CD4-positive, alpha-beta memory T cell (primary cell): ENCODE measurements around the gene RPL15. TPM values are rescaled to one million over a fixed set of nuclear protein-coding genes. Genes with fewer than 3 reads are reported as not detected.
"Not testable (repeated sequence)": the region's sequence is repeated elsewhere in the genome, so short reads cannot be mapped to it uniquely, and the experiment has no call there.

Source experiments
- CTCF ChIA-PET: fragments of 350-600 bp; sonication (Branson Sonifier 250); formaldehyde crosslinking; loops from one replicate; lab custom pipeline; 2021; ENCODE audit warnings: inconsistent platforms; ENCODE audit not compliant: partially characterized antibody; lab: Charles Lee
- POLR2A ChIA-PET: fragments of 350-600 bp; sonication (Branson Sonifier 250); formaldehyde crosslinking; loops from one replicate; lab custom pipeline; 2021; ENCODE audit not compliant: partially characterized antibody; lab: Charles Lee
- DNase-seq, 5 donors: peaks; one replicate each; pipeline versions ENCODE4 v3.0.0 to v3.0.0-alpha.2; 2020 to 2022; ENCODE audit warnings: mixed read lengths in 1 of 5
- H3K27ac ChIP-seq: one replicate; pipeline ENCODE4 v1.7.0; 2013; ENCODE audit warnings: low read depth, low read length
- H3K27me3 ChIP-seq: 2 replicates; pipeline ENCODE4 v1.7.0; 2013; ENCODE audit warnings: mild to moderate bottlenecking, low read length, moderate library complexity; ENCODE audit not compliant: insufficient read depth
- H3K36me3 ChIP-seq: 2 replicates; pipeline ENCODE4 v1.7.0; 2013; ENCODE audit warnings: mild to moderate bottlenecking, low read length, moderate library complexity; ENCODE audit not compliant: insufficient read depth
- H3K4me1 ChIP-seq: 2 replicates; pipeline ENCODE4 v1.7.0; 2013; ENCODE audit warnings: mild to moderate bottlenecking, low read length, moderate library complexity; ENCODE audit not compliant: insufficient read depth
- H3K4me3 ChIP-seq, 2 donors: one replicate each; pipeline ENCODE4 v1.7.0; 2013; ENCODE audit warnings: low read length in 2 of 2, mild to moderate bottlenecking in 1 of 2
- H3K9me3 ChIP-seq, 2 donors: one replicate each; pipeline ENCODE4 v1.7.0; 2013; ENCODE audit warnings: low read length in 2 of 2, control low read depth in 1 of 2; ENCODE audit not compliant: control insufficient read depth in 1 of 2
- H3K27ac Mint-ChIP-seq, 7 donors: one replicate each; pipeline ENCODE4 v1.8.0; 2020 to 2021; ENCODE audit warnings: mixed read lengths in 7 of 7, mild to moderate bottlenecking in 6 of 7, inconsistent platforms in 3 of 7, moderate library complexity in 3 of 7
- H3K27me3 Mint-ChIP-seq, 2 donors: one replicate each; pipeline ENCODE4 v1.8.0; 2020 to 2021; ENCODE audit warnings: mixed read lengths in 2 of 2
- H3K36me3 Mint-ChIP-seq, 2 donors: one replicate each; pipeline ENCODE4 v1.8.0; 2020 to 2021; ENCODE audit warnings: mixed read lengths in 2 of 2, inconsistent platforms in 1 of 2, mild to moderate bottlenecking in 1 of 2
- H3K4me1 Mint-ChIP-seq, 4 donors: one replicate each; pipeline ENCODE4 v1.8.0; 2020 to 2021; ENCODE audit warnings: mixed read lengths in 4 of 4, mild to moderate bottlenecking in 1 of 4
- H3K4me3 Mint-ChIP-seq, 8 donors: one replicate each; pipeline ENCODE4 v1.8.0; 2020 to 2021; ENCODE audit warnings: mixed read lengths in 8 of 8, mild to moderate bottlenecking in 7 of 8, moderate library complexity in 6 of 8, inconsistent platforms in 3 of 8
- H3K9me3 Mint-ChIP-seq, 8 donors: one replicate each; pipeline ENCODE4 v1.8.0; 2020 to 2021; ENCODE audit warnings: mixed read lengths in 8 of 8, mild to moderate bottlenecking in 5 of 8, inconsistent platforms in 3 of 8, moderate library complexity in 1 of 8
- intact Hi-C: fragments of 100-400 bp; cut with micrococcal nuclease; formaldehyde crosslinking; loops from one replicate; pipeline ENCODE4 v1.15.1; 2023
- polyA plus RNA-seq, 2 donors: library from polyadenylated mRNA; unstranded; fragments of 300-500 nt; fragmentation: Illumina TruSeq; gene quantifications; one replicate each; pipeline ENCODE4 v1.2.3, GENCODE V29; 2021
- total RNA-seq, 2 experiments: library from RNA; stranded (reverse); gene quantifications; one replicate each; pipeline ENCODE4 v1.2.3, GENCODE V29; 2021

Gene RPL15
- total RNA-seq, result 1,000 to 10,000 TPM; 1,856 to 2,010 TPM
- 1,000 to 10,000 TPM; 4,646 to 4,720 TPM for polyA plus RNA-seq

DNA sequence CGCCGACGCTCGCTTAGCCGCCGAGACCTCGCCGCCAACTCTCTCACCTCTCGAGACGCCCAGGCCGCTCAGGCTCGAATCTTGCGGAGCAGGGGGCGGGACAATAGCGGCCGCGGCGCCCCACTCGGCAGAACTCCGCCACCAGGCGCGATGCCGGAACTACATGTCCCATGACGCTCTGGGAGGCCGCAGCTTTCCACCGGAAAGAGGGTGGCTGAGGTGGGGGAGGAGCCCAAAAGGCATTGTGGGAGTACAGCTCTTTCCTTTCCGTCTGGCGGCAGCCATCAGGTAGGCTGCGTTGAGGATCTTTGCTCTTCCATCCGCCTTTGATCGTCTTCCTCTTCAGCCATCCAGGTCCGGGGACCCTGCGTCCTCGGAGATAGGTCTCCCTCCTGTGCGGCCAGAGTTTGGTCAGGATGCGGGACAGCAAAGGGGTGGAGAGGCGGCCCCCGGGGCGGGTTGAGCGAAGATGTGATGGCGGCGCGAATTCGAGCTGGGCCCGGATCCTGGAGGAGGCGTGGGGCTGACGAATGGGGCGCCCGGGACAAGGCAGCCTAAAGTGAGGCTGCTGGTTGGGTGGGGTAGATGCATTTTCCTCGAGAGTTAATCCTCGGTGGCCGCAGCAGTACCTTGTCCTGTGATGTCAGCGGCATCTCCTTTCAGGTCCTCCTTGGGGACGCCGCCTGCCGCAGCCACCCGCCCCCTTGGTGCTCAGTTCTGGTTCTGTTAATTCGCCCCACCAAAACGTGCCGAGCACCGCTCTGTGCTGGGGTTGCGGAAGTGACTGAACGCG is at the start of gene RPL15, which contains the start of gene NKIRAS1:
TSS of gene RPL15 (plus strand) at position 247 of the 793 bp plus-strand sequence. CDS start 728 bp downstream, outside the sequence.
TSS of gene NKIRAS1 (minus strand) at position 105 of the 793 bp plus-strand sequence. CDS start 6,086 bp downstream, outside the sequence.
- POLR2A ChIA-PET, result interaction anchor here (0.6 to 4.9 kb wide), 33 partner anchors 8 to 1866 kb away, joined by 3 to 142 read pairs (median 4); partner anchors contain the start of genes NGLY1 and NR1D2
- Histone ChIP-seq H3K4me1 (peaks cover 37% of the 10 kb centered on the region), H3K36me3 (peaks cover 23% of the 10 kb centered on the region), H3K27me3 (no peaks in the 10 kb centered on the region), H3K4me3 (peak within 1 kb of the TSS; percentile 89 to 90), H3K27ac (peak within 1 kb of the TSS; percentile 94), H3K9me3 (no peaks in the 10 kb centered on the region)
- Mint-ChIP-seq H3K27me3 (peaks cover 0 to 4% of the 10 kb centered on the region in 2 donors), H3K4me3 (peak within 1 kb of the TSS; percentile 98 to 99 (median 99)), H3K27ac (peak within 1 kb of the TSS; percentile 92 to 100 (median 98)), H3K9me3 (no peaks in the 10 kb centered on the region), H3K4me1 (peaks cover 28 to 66% (median 40%) of the 10 kb centered on the region in 4 donors), H3K36me3 (peaks cover 29 to 51% of the 10 kb centered on the region in 2 donors)
- CTCF ChIA-PET, result interaction anchor here (0.9 to 1.5 kb wide), 5 partner anchors 23 to 29 kb away, joined by 4 to 9 read pairs (median 4); no protein-coding TSS in a partner anchor
- intact Hi-C loops, result loop anchor here (1.0 to 10.0 kb wide), 4 partner anchors 28 to 1748 kb away; partner anchors contain the start of genes NR1D2, TOP2B and UBE2E1
- DNase-seq, result peak; percentile 97 to 98 (median 97)

DNA sequence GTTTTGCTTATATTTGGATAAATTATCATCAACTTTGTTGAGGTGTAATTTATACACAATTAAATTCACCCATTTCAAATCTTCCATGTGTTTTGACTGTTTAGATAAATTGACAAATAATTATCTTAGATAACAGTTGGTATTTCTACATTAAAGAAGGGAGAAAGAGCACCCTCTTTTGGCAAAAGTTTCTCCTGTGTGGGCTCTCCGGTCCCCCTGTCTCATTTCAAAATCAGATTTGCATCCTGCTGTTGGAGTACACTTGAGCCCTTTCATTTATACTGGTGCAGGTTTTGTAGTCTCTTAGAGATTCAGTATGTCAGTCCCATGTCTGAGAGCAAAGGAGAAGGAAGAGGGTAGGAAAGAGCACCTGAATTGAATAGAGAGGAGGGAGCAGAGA is 49.5 kb upstream of the RPL15 start:
- CTCF ChIA-PET, result no interaction called here
- peaks cover 24 to 51% (median 39%) of the 10 kb centered on the region in 4 donors for H3K4me1 Mint-ChIP-seq
- DNase-seq, result no peak

DNA sequence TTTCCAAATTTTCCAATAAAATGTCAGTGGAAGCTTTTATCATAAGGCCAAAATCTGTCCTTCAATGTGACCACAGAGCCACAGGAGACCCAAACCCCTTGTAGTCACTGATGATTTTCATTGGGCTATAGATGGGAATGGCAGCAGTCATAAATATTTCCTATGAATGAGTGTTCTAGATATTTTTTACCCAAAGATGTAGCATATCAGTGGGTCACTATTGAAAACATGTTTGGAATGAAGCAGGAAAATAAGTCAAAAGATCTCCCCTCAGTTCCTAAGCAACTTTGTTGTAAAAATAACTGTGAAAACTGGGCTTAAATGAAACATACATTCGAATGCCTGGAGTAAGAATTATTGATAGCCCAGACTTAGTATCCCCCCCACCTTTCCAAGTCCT is 49.1 kb upstream of the RPL15 start:
- intact Hi-C loops, result no loop called here
- POLR2A ChIA-PET, result no interaction called here

More for the DNA sequence above, 49.5 kb upstream of the RPL15 start:
- H3K36me3 Mint-ChIP-seq, result peaks cover 5 to 8% of the 10 kb centered on the region in 2 donors
- Histone ChIP-seq H3K27me3 (no peaks in the 10 kb centered on the region), H3K9me3 (no peaks in the 10 kb centered on the region), H3K4me1 (no peaks in the 10 kb centered on the region), H3K4me3 (no peak overlapping the region), H3K36me3 (no peaks in the 10 kb centered on the region), H3K27ac (no peak overlapping the region)
- H3K9me3 Mint-ChIP-seq, result no peaks in the 10 kb centered on the region
- POLR2A ChIA-PET, result no interaction called here
- H3K27ac Mint-ChIP-seq, result peak overlapping the region in 2 of 7 donors; percentile 3 to 17
- no peak overlapping the region for H3K4me3 Mint-ChIP-seq
- intact Hi-C loops, result no loop called here
- no peaks in the 10 kb centered on the region for H3K27me3 Mint-ChIP-seq

DNA sequence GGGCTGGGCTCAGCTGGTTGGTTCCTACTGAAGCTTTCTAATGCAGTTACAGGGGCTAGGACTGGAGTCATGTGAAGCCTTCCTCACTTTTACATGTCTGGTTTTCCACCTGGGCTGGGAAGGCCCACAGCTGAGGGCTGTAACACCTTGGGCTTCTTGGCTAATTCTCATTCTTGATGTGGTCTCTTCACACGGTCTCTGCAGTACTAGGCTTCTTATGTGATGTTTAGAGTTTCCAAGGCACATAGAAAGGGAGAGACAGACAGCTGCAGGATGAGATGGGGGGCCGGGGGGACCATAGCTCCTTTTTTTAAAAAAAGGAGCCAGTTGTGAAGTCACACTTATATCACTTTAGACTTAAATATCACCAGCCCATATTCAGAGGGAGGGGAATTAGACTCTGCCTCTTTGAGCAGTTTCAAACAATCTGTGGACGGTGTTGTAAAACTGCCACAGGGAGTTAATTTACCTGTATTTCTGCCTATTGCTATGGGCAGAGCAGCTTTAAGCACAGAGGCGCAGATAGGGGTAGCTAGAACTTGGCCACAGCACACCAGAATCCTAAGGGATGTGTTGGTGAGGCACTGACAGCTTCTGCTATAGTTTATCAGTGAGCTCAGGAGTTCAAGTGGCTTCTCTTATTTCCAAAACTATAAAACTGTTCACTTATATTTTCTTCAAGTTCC is 46.8 kb upstream of the RPL15 start:
- ChIA-PET CTCF (no interaction called here), POLR2A (no interaction called here)
- Mint-ChIP-seq H3K36me3 (peaks cover 0 to 4% of the 10 kb centered on the region in 2 donors), H3K4me1 (peaks cover 17 to 49% (median 31%) of the 10 kb centered on the region in 4 donors), H3K27me3 (no peaks in the 10 kb centered on the region), H3K4me3 (no peak overlapping the region), H3K9me3 (no peaks in the 10 kb centered on the region), H3K27ac (peak overlapping the region in 4 of 7 donors; percentile 2 to 58 (median 18))
- no peak overlapping the region for H3K4me3 ChIP-seq
- H3K9me3 ChIP-seq, result no peaks in the 10 kb centered on the region
- H3K36me3 ChIP-seq, result no peaks in the 10 kb centered on the region
- intact Hi-C loops, result no loop called here
- H3K4me1 ChIP-seq, result no peaks in the 10 kb centered on the region
- no peaks in the 10 kb centered on the region for H3K27me3 ChIP-seq
- H3K27ac ChIP-seq, result no peak overlapping the region
- no peak for DNase-seq

More for the DNA sequence above, 49.1 kb upstream of the RPL15 start:
- Histone ChIP-seq H3K9me3 (no peaks in the 10 kb centered on the region), H3K4me1 (no peaks in the 10 kb centered on the region), H3K4me3 (no peak overlapping the region), H3K27me3 (no peaks in the 10 kb centered on the region), H3K27ac (no peak overlapping the region), H3K36me3 (no peaks in the 10 kb centered on the region)
- peaks cover 4 to 8% of the 10 kb centered on the region in 2 donors for H3K36me3 Mint-ChIP-seq
- H3K4me3 Mint-ChIP-seq, result no peak overlapping the region
- H3K27me3 Mint-ChIP-seq, result no peaks in the 10 kb centered on the region
- peak overlapping the region in 1 of 7 donors; percentile 3 for H3K27ac Mint-ChIP-seq
- CTCF ChIA-PET, result no interaction called here
- DNase-seq, result no peak
- H3K9me3 Mint-ChIP-seq, result no peaks in the 10 kb centered on the region
- peaks cover 24 to 49% (median 38%) of the 10 kb centered on the region in 4 donors for H3K4me1 Mint-ChIP-seq

DNA sequence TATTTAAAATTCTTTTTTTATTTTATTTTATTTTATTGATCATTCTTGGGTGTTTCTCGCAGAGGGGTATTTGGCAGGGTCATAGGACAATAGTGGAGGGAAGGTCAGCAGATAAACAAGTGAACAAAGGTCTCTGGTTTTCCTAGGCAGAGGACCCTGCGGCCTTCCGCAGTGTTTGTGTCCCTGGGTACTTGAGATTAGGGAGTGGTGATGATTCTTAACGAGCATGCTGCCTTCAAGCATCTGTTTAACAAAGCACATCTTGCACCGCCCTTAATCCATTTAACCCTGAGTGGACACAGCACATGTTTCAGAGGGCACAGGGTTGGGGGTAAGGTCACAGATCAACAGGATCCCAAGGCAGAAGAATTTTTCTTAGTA is 46.3 kb upstream of the RPL15 start:
- H3K36me3 ChIP-seq, CTCF ChIA-PET, H3K9me3 Mint-ChIP-seq, H3K27ac ChIP-seq, POLR2A ChIA-PET, H3K4me1 ChIP-seq, H3K27me3 ChIP-seq, intact Hi-C loops, H3K36me3 Mint-ChIP-seq, H3K9me3 ChIP-seq, H3K27ac Mint-ChIP-seq, DNase-seq, H3K4me3 ChIP-seq, H3K4me3 Mint-ChIP-seq, H3K27me3 Mint-ChIP-seq: not testable (repeated sequence)
- H3K4me1 Mint-ChIP-seq, result peaks cover 15 to 49% (median 32%) of the 10 kb centered on the region in 4 donors

DNA sequence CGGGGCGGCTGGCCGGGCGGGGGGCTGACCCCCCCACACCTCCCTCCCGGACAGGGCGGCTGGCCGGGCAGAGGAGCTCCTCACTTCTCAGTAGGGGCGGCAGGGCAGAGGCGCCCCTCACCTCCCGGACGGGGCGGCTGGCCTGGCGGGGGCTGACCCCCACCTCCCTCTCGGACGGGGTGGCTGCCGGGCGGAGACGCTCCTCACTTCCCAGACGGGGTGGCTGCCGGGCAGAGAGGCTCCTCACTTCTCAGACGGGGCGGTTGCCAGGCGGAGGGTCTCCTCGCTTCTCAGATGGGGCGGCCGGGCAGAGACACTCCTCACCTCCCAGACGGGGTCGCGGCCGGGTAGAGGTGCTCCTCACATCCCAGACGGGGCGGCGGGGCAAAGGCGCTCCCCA is 45.6 kb upstream of the RPL15 start:
- H3K27me3 Mint-ChIP-seq, H3K27ac ChIP-seq, H3K27me3 ChIP-seq, H3K4me1 ChIP-seq, H3K4me3 Mint-ChIP-seq, POLR2A ChIA-PET, H3K36me3 ChIP-seq, H3K4me3 ChIP-seq, DNase-seq, H3K9me3 Mint-ChIP-seq, H3K27ac Mint-ChIP-seq, H3K9me3 ChIP-seq, intact Hi-C loops, H3K36me3 Mint-ChIP-seq, CTCF ChIA-PET: not testable (repeated sequence)
- H3K4me1 Mint-ChIP-seq, result peaks cover 13 to 49% (median 29%) of the 10 kb centered on the region in 4 donors

DNA sequence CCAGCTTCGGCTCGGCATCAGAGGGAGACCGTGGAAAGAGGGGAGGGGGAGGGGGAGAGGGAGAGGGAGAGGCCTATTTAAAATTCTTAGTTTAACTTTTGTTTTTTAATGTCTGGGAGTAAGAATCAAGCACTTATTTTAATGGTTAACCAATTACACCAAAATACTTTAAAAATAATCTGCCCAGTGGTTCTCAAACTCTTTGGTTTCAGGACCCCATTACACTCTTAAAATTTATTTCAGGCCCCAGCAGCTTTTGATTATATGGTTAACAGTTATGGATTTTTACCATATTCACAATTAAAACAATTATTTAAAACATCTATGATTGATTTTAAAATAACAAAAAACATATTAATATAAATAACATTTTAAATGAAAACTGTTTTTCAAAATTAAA is 44.6 kb upstream of the RPL15 start:
- Mint-ChIP-seq H3K27me3 (no peaks in the 10 kb centered on the region), H3K4me3 (no peak overlapping the region), H3K27ac (no peak overlapping the region), H3K36me3 (no peaks in the 10 kb centered on the region), H3K9me3 (no peaks in the 10 kb centered on the region), H3K4me1 (peaks cover 13 to 51% (median 31%) of the 10 kb centered on the region in 4 donors)
- ChIA-PET POLR2A (no interaction called here), CTCF (no interaction called here)
- H3K27ac ChIP-seq, result no peak overlapping the region
- no peaks in the 10 kb centered on the region for H3K9me3 ChIP-seq
- no peaks in the 10 kb centered on the region for H3K4me1 ChIP-seq
- H3K4me3 ChIP-seq, result no peak overlapping the region
- H3K27me3 ChIP-seq, result no peaks in the 10 kb centered on the region
- intact Hi-C loops, result no loop called here
- no peak for DNase-seq
- H3K36me3 ChIP-seq, result no peaks in the 10 kb centered on the region
